H1 (cell line): ENCODE data around the gene JUN. TPM values are rescaled to one million over a fixed set of nuclear protein-coding genes. Genes with fewer than 3 reads are reported as not detected.

Experiments
- SRF ChIP-seq: IDR thresholded peaks from 2 replicates; pipeline ENCODE4 v1.6.1; 2011; ENCODE audit warnings: mild to moderate bottlenecking, low read depth, low read length, moderate library complexity
- polyA plus RNA-seq, 7 experiments: library from polyadenylated mRNA; depleted of rRNA in 3 of 7; stranded (reverse) in 5 of 7; unstranded in 2 of 7; fragments of >200 nt in 5 of 7; fragments of 200-250 nt in 2 of 7; gene quantifications; 1 replicate in 5 of 7; 2 replicates in 1 of 7; 4 replicates in 1 of 7; pipeline versions ENCODE4 v1.2.1 to v1.2.3, GENCODE V29; 2011 to 2013; ENCODE audit warnings: missing spikeins in 2 of 7, mixed read lengths in 2 of 7
- total RNA-seq: library from RNA; stranded (reverse); fragmentation: NEBNext Ultra II Directional; extraction: Animal tissue kit (Norgen Biotek cat#: 25700); gene quantifications from 2 replicates; pipeline ENCODE4 v1.2.1, GENCODE V29; 2021
- TF ChIP-seq, protein P1 (sequence below): fragments of 300-600 bp; sonication (generic); IDR thresholded peaks from 2 replicates; pipeline ENCODE4 v1.7.1; 2012; ENCODE audit warnings: low read length, moderate library complexity, mild to moderate bottlenecking, inconsistent platforms; ENCODE audit not compliant: insufficient replicate concordance

The JUN gene
- total and polyA plus RNA-seq, 2 of the 8 experiments (the other 6 are each of a cell fraction or from before 2014, with no cell fraction given) = 4.4 to 10.9 TPM

DNA sequence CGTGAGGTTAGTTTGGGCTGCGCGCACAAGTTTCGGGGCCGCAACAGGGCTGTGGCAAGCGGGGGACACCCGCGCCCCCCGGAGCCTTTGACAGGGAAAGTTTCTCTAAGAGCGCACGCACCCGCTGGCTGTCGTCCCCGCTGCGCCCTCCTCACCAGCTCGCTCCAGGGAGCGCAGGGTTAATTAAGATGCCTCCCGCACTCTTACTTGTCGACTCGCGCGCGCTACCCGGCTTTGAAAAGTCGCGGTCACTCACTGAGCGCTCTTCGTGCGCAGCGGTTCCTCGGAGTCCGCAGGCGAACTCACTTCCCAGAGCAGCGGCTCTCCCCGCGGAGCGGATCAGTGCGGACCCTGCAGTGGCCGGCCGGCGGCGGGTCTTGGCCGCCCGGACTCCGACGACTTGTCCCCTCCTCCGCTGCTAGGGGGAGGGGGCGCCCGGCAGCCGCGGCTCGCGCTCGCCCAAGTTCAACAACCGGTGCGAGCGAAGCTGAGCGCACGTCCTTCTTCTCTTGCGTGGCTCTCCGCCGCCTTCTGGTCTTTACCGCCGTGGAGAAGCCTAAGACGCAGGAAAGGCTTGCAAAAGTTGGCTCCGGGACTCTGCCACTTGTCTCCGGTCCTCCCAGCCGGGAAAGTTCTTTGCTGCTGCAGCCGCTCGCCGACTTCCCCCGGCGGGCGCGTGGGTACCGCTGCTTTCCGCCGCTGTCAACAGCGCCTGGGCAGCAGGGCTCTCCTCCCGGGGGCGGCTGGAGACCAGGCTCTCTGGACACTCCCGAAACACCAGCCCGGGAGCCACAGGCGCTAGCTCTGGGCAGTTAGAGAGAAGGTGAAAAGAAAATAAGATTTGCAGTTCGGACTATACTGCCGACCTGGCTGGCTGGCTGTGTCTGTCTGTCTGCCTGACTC lies 506 bp downstream of the JUN start (continued):
- TF ChIP-seq, protein P1, sequence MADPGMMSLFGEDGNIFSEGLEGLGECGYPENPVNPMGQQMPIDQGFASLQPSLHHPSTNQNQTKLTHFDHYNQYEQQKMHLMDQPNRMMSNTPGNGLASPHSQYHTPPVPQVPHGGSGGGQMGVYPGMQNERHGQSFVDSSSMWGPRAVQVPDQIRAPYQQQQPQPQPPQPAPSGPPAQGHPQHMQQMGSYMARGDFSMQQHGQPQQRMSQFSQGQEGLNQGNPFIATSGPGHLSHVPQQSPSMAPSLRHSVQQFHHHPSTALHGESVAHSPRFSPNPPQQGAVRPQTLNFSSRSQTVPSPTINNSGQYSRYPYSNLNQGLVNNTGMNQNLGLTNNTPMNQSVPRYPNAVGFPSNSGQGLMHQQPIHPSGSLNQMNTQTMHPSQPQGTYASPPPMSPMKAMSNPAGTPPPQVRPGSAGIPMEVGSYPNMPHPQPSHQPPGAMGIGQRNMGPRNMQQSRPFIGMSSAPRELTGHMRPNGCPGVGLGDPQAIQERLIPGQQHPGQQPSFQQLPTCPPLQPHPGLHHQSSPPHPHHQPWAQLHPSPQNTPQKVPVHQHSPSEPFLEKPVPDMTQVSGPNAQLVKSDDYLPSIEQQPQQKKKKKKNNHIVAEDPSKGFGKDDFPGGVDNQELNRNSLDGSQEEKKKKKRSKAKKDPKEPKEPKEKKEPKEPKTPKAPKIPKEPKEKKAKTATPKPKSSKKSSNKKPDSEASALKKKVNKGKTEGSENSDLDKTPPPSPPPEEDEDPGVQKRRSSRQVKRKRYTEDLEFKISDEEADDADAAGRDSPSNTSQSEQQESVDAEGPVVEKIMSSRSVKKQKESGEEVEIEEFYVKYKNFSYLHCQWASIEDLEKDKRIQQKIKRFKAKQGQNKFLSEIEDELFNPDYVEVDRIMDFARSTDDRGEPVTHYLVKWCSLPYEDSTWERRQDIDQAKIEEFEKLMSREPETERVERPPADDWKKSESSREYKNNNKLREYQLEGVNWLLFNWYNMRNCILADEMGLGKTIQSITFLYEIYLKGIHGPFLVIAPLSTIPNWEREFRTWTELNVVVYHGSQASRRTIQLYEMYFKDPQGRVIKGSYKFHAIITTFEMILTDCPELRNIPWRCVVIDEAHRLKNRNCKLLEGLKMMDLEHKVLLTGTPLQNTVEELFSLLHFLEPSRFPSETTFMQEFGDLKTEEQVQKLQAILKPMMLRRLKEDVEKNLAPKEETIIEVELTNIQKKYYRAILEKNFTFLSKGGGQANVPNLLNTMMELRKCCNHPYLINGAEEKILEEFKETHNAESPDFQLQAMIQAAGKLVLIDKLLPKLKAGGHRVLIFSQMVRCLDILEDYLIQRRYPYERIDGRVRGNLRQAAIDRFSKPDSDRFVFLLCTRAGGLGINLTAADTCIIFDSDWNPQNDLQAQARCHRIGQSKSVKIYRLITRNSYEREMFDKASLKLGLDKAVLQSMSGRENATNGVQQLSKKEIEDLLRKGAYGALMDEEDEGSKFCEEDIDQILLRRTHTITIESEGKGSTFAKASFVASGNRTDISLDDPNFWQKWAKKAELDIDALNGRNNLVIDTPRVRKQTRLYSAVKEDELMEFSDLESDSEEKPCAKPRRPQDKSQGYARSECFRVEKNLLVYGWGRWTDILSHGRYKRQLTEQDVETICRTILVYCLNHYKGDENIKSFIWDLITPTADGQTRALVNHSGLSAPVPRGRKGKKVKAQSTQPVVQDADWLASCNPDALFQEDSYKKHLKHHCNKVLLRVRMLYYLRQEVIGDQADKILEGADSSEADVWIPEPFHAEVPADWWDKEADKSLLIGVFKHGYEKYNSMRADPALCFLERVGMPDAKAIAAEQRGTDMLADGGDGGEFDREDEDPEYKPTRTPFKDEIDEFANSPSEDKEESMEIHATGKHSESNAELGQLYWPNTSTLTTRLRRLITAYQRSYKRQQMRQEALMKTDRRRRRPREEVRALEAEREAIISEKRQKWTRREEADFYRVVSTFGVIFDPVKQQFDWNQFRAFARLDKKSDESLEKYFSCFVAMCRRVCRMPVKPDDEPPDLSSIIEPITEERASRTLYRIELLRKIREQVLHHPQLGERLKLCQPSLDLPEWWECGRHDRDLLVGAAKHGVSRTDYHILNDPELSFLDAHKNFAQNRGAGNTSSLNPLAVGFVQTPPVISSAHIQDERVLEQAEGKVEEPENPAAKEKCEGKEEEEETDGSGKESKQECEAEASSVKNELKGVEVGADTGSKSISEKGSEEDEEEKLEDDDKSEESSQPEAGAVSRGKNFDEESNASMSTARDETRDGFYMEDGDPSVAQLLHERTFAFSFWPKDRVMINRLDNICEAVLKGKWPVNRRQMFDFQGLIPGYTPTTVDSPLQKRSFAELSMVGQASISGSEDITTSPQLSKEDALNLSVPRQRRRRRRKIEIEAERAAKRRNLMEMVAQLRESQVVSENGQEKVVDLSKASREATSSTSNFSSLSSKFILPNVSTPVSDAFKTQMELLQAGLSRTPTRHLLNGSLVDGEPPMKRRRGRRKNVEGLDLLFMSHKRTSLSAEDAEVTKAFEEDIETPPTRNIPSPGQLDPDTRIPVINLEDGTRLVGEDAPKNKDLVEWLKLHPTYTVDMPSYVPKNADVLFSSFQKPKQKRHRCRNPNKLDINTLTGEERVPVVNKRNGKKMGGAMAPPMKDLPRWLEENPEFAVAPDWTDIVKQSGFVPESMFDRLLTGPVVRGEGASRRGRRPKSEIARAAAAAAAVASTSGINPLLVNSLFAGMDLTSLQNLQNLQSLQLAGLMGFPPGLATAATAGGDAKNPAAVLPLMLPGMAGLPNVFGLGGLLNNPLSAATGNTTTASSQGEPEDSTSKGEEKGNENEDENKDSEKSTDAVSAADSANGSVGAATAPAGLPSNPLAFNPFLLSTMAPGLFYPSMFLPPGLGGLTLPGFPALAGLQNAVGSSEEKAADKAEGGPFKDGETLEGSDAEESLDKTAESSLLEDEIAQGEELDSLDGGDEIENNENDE = no peak
- 0 out of 2 replicates have a peak, but pooled peaks have one; percentile 3 for TF ChIP-seq SRF
